Measurements from ENCODE around the gene TPM4. TPM values are rescaled to one million over a fixed set of nuclear protein-coding genes. Genes with fewer than 3 reads are reported as not detected.

The TPM4 gene
- total and polyA plus RNA-seq, 2 donors (not counting 1 experiment from before 2014, with no cell fraction given), result 65.4 to 127 TPM

DNA sequence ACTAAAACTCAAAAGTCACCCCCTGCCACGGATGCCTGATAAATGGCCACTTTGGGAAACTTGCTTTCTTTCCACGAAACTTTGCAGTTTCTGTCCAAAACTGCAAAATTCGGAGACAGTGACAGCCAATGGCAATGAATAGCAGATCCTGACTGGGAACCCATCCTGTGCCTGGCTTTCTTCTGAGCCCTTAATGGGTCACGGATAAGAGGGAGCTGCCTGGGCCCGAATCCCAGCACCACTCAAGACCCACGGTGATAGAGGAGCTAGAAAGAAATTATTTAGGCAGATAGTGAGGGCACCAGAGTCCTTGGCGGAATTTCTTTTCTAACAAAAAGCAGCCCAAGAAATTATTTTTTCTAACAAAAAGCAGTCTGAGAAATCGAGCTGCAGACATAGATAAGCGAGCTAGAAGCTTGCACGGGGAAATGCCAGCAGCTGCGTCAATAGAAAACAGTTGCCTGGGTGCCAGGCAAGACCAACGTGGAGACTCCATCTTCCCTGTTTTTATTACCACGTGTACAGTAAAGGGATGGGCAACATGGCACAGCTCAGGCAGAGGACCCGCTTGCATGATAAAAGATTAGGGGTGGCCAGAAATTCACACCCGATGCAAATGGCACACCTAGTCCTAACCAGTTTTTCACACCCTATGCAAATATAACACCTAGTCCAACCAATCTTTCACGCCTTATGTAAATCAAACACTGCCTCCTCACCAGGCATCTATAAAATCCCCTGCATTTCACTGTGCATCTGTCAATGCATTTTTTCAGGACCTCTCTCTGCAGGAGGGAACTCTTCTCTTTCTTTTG, 60.1 kb downstream of the TPM4 start:
- Histone ChIP-seq H4K20me1 (ENCODE audit: control insufficient read depth, insufficient read depth, low read length, poor library complexity, severe bottlenecking) (peaks cover 5% of the 10 kb centered on the region), H3K4me2 (replicated peaks; ENCODE audit: low read depth, low read length, poor library complexity, severe bottlenecking) (no peak overlapping the region), H3K36me3 (replicated peaks in 1 of 2; ENCODE audit: control extremely low read depth in 1 of 2, control insufficient read depth in 1 of 2, extremely low read depth in 1 of 2, insufficient read depth in 2 of 2, low read length in 1 of 2) (peaks cover 0 to 31% of the 10 kb centered on the region in 2 experiments), H3K27me3 (replicated peaks in 1 of 4; ENCODE audit: control extremely low read depth in 1 of 4, control insufficient read depth in 3 of 4, insufficient read depth in 4 of 4, low read length in 3 of 4) (no peaks in the 10 kb centered on the region), H3K27ac (ENCODE audit: low read length in 2 of 2) (peak overlapping the region in 1 of 2 donors; percentile 30), H3K4me1 (ENCODE audit: control insufficient read depth in 2 of 2, insufficient read depth in 2 of 2, low read length in 2 of 2) (peaks cover 18 to 38% of the 10 kb centered on the region in 2 donors), H3K9ac (ENCODE audit: low read length) (no peak overlapping the region), H3K79me2 (ENCODE audit: control insufficient read depth, insufficient read depth, low read length) (peaks cover 13% of the 10 kb centered on the region), H3K9me3 (ENCODE audit: control extremely low read depth in 1 of 3, control insufficient read depth in 2 of 3, insufficient read depth in 1 of 3, low read length in 2 of 3) (peaks cover 0 to 5% (median 0%) of the 10 kb centered on the region in 3 donors), H3K4me3 (ENCODE audit: control extremely low read depth in 1 of 5, extremely low read depth in 1 of 5, insufficient read depth in 1 of 5, low read depth in 2 of 5, low read length in 4 of 5) (no peak overlapping the region), H2AFZ (ENCODE audit: insufficient read depth, low read depth, low read length, poor library complexity, severe bottlenecking) (no peak overlapping the region)
- H3K4me3 Mint-ChIP-seq, result no peak overlapping the region
- DNase-seq (no peak), ATAC-seq (ENCODE audit: low read depth) (no peak)
- WGBS (ENCODE audit: insufficient coverage), result 83% methylated on average over 13 of the region's 16 CpGs
- no peaks in the 10 kb centered on the region for H3K27me3 Mint-ChIP-seq
- peak overlapping the region; percentile 24 for H3K27ac Mint-ChIP-seq
- ChIA-PET CTCF (interaction anchor here (1.2 to 1.3 kb wide), 2 partner anchors 19 to 66 kb away, joined by 3 to 4 read pairs; no protein-coding TSS in a partner anchor), POLR2A (interaction anchor here (0.6 kb wide), 1 partner anchor 11 kb away, joined by 3 read pairs; no protein-coding TSS in a partner anchor)
- H3K9me3 Mint-ChIP-seq (ENCODE audit: insufficient read depth), result peaks cover 8% of the 10 kb centered on the region
- H3K4me1 Mint-ChIP-seq, result peaks cover 49% of the 10 kb centered on the region
- intact Hi-C loops (cut with micrococcal nuclease), result no loop called here
- no peak for TF ChIP-seq EZH2 (IDR thresholded peaks at IDR 0.05; ENCODE audit: borderline replicate concordance, insufficient read depth, low read depth, low read length, poor library complexity, severe bottlenecking)
- TF ChIP-seq, protein P1, sequence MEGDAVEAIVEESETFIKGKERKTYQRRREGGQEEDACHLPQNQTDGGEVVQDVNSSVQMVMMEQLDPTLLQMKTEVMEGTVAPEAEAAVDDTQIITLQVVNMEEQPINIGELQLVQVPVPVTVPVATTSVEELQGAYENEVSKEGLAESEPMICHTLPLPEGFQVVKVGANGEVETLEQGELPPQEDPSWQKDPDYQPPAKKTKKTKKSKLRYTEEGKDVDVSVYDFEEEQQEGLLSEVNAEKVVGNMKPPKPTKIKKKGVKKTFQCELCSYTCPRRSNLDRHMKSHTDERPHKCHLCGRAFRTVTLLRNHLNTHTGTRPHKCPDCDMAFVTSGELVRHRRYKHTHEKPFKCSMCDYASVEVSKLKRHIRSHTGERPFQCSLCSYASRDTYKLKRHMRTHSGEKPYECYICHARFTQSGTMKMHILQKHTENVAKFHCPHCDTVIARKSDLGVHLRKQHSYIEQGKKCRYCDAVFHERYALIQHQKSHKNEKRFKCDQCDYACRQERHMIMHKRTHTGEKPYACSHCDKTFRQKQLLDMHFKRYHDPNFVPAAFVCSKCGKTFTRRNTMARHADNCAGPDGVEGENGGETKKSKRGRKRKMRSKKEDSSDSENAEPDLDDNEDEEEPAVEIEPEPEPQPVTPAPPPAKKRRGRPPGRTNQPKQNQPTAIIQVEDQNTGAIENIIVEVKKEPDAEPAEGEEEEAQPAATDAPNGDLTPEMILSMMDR (IDR thresholded peaks at IDR 0.05), result no peak

DNA sequence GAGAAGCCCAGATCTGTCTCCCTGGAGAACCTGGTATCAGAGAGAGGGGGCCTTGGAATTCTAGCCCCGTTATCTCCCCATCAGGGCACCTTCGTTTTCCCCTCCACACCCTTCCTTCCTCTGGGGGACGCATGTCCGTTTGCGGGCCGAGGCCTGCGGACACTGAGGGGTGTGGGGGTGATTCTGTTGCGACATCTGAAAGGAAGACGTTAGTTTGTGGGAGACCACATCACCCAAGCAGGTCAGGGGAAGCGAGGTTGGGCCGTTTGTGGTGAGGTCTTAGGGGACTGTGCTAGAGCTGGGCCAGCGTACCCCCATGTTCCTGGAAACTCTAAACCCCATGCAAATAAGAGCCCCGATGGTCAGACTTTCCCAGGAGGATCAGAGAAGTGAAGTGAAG, 63.5 kb downstream of the TPM4 start:
- no peak for ATAC-seq (ENCODE audit: low read depth)
- Histone ChIP-seq H3K4me1 (ENCODE audit: control insufficient read depth in 2 of 2, insufficient read depth in 2 of 2, low read length in 2 of 2) (peaks cover 42 to 64% of the 10 kb centered on the region in 2 donors), H2AFZ (ENCODE audit: insufficient read depth, low read depth, low read length, poor library complexity, severe bottlenecking) (peak overlapping the region; percentile 70)

More for the DNA sequence above, 63.5 kb downstream of the TPM4 start:
- H3K4me3 Mint-ChIP-seq, result peak overlapping the region; percentile 38
- DNase-seq, result peak; percentile 34
- Histone ChIP-seq H3K4me2 (replicated peaks; ENCODE audit: low read depth, low read length, poor library complexity, severe bottlenecking) (peak overlapping the region; percentile 45), H3K4me3 (ENCODE audit: control extremely low read depth in 1 of 5, extremely low read depth in 1 of 5, insufficient read depth in 1 of 5, low read depth in 2 of 5, low read length in 4 of 5) (no peak overlapping the region), H3K9ac (ENCODE audit: low read length) (no peak overlapping the region), H3K27ac (ENCODE audit: low read length in 2 of 2) (peak overlapping the region; percentile 14 to 59), H3K9me3 (ENCODE audit: control extremely low read depth in 1 of 3, control insufficient read depth in 2 of 3, insufficient read depth in 1 of 3, low read length in 2 of 3) (peaks cover 0 to 16% (median 0%) of the 10 kb centered on the region in 3 donors), H4K20me1 (ENCODE audit: control insufficient read depth, insufficient read depth, low read length, poor library complexity, severe bottlenecking) (no peaks in the 10 kb centered on the region), H3K79me2 (ENCODE audit: control insufficient read depth, insufficient read depth, low read length) (peaks cover 22% of the 10 kb centered on the region), H3K36me3 (replicated peaks in 1 of 2; ENCODE audit: control extremely low read depth in 1 of 2, control insufficient read depth in 1 of 2, extremely low read depth in 1 of 2, insufficient read depth in 2 of 2, low read length in 1 of 2) (no peaks in the 10 kb centered on the region), H3K27me3 (replicated peaks in 1 of 4; ENCODE audit: control extremely low read depth in 1 of 4, control insufficient read depth in 3 of 4, insufficient read depth in 4 of 4, low read length in 3 of 4) (no peaks in the 10 kb centered on the region)
- ChIA-PET POLR2A (interaction anchor here (0.9 to 2.2 kb wide), 5 partner anchors 10 to 41 kb away, joined by 3 to 9 read pairs (median 4); no protein-coding TSS in a partner anchor), CTCF (interaction anchor here (1.0 to 8.5 kb wide), 4 partner anchors 22 to 42 kb away, joined by 3 to 63 read pairs (median 5); no protein-coding TSS in a partner anchor)
- no peak for TF ChIP-seq EZH2 (IDR thresholded peaks at IDR 0.05; ENCODE audit: borderline replicate concordance, insufficient read depth, low read depth, low read length, poor library complexity, severe bottlenecking)
- H3K9me3 Mint-ChIP-seq (ENCODE audit: insufficient read depth), result peaks cover 3% of the 10 kb centered on the region
- peak overlapping the region; percentile 87 for H3K27ac Mint-ChIP-seq
- intact Hi-C loops (cut with micrococcal nuclease), result loop anchor here (5.0 kb wide), 3 partner anchors 188 to 448 kb away; no protein-coding TSS in a partner anchor
- H3K4me1 Mint-ChIP-seq, result peaks cover 66% of the 10 kb centered on the region
- no peaks in the 10 kb centered on the region for H3K27me3 Mint-ChIP-seq
- WGBS (ENCODE audit: insufficient coverage), result 0% methylated on average over 1 of the region's 13 CpGs
